GM21526 (cell line): ENCODE results near the gene DUSP15.
A peak's percentile ranks its signal among the peaks of the same experiment; 100 is the strongest.

Source experiments
- ATAC-seq: cut with Tn5 transposase; IDR thresholded peaks from one replicate; pipeline ENCODE4 v1.9.1; 2021; ENCODE audit warnings: moderate library complexity; ENCODE audit not compliant: unreplicated experiment, low FRiP score

Gene DUSP15

GRCh38 chr20:31861385-31862156 lies 8.8 kb downstream of the DUSP15 start:
- ATAC-seq: peak; percentile 53

GRCh38 chr20:31861135-31861384 lies 9.3 kb downstream of the DUSP15 start:
- ATAC-seq: peak; percentile 20

GRCh38 chr20:31860390-31861134 lies 9.8 kb downstream of the DUSP15 start:
- ATAC-seq: no peak

- no peak for ATAC-seq
Measured at GRCh38 chr20:31859998-31860380, 10.3 kb downstream of the DUSP15 start.

- no peak for ATAC-seq
Measured at GRCh38 chr20:31859266-31859997, 10.9 kb downstream of the DUSP15 start.

GRCh38 chr20:31858760-31859083 lies 11.6 kb downstream of the DUSP15 start:
- ATAC-seq: no peak

GRCh38 chr20:31857861-31858759 lies 12.2 kb downstream of the DUSP15 start:
- ATAC-seq: no peak

- ATAC-seq: no peak
Measured at GRCh38 chr20:31856516-31856915, 13.8 kb downstream of the DUSP15 start.

- no peak for ATAC-seq
Measured at GRCh38 chr20:31853481-31853880, 16.8 kb downstream of the DUSP15 start.

- no peak for ATAC-seq
Measured at GRCh38 chr20:31851240-31851955, 18.9 kb downstream of the DUSP15 start.

- ATAC-seq: no peak
Measured at GRCh38 chr20:31849306-31849930, 20.9 kb downstream of the DUSP15 start.

GRCh38 chr20:31848088-31848999 lies 22.0 kb downstream of the DUSP15 start:
- ATAC-seq: no peak

- ATAC-seq: no peak
Measured at GRCh38 chr20:31846793-31847138, 23.6 kb downstream of the DUSP15 start.

GRCh38 chr20:31845300-31845863 lies 24.9 kb downstream of the DUSP15 start, which contains the start of gene FOXS1:
Gene FOXS1 (minus strand): TSS chr20:31845604. CDS start chr20:31845542, 62 bp downstream.
- ATAC-seq: no peak

- ATAC-seq: no peak
Measured at GRCh38 chr20:31844737-31845299, 25.5 kb downstream of the DUSP15 start.

GRCh38 chr20:31843881-31844280 lies 26.4 kb downstream of the DUSP15 start:
- ATAC-seq: no peak

GRCh38 chr20:31843288-31843687 lies 27.0 kb downstream of the DUSP15 start:
- ATAC-seq: no peak
